Activated CD8-positive, alpha-beta T cell treated with anti-CD3 and anti-CD28 coated beads for 36 hours (primary cell): ENCODE results near the gene ADISSP. TPM values are rescaled to one million over a fixed set of nuclear protein-coding genes. Genes with fewer than 3 reads are reported as not detected.
A peak's percentile ranks its signal among the peaks of the same experiment; 100 is the strongest.

Source experiments
- ATAC-seq: fragments of 200-7000 bp; cut with Tn5 transposase; one replicate; pipeline ENCODE4 v1.10.0; 2021; ENCODE audit warnings: mild to moderate bottlenecking, moderate library complexity
- CTCF ChIA-PET: fragments of 350-600 bp; sonication (Branson Sonifier 250); formaldehyde crosslinking; loops from one replicate; lab custom pipeline; 2021; ENCODE audit warnings: antibody characterized with exemption; lab: Charles Lee
- POLR2A ChIA-PET: fragments of 350-600 bp; sonication (Branson Sonifier 250); formaldehyde crosslinking; loops from one replicate; lab custom pipeline; 2021; ENCODE audit warnings: antibody characterized with exemption; lab: Charles Lee
- DNase-seq: peaks from one replicate; pipeline ENCODE4 v3.0.0-alpha.2; 2020
- H3K27ac Mint-ChIP-seq: one replicate; pipeline ENCODE4 v1.8.0; 2021; ENCODE audit warnings: mild to moderate bottlenecking, mixed read lengths
- H3K27me3 Mint-ChIP-seq: one replicate; pipeline ENCODE4 v1.8.0; 2021; ENCODE audit warnings: mixed read lengths
- H3K36me3 Mint-ChIP-seq: one replicate; pipeline ENCODE4 v1.8.0; 2021; ENCODE audit warnings: low read depth, mixed read lengths
- H3K4me1 Mint-ChIP-seq: one replicate; pipeline ENCODE4 v1.8.0; 2021; ENCODE audit warnings: low read depth, mixed read lengths
- H3K4me3 Mint-ChIP-seq: one replicate; pipeline ENCODE4 v1.8.0; 2021; ENCODE audit warnings: mild to moderate bottlenecking, moderate library complexity, mixed read lengths
- H3K9me3 Mint-ChIP-seq: one replicate; pipeline ENCODE4 v1.8.0; 2021; ENCODE audit warnings: mixed read lengths
- CTCF ChIP-seq: fragments of 200-600 bp; IDR thresholded peaks from one replicate; pipeline ENCODE4 v1.8.0; 2022; ENCODE audit warnings: antibody characterized with exemption, mild to moderate bottlenecking
- intact Hi-C: fragments of 100-400 bp; cut with micrococcal nuclease; formaldehyde crosslinking; loops from one replicate; pipeline ENCODE4 v1.10.0; 2022
- total RNA-seq, 2 experiments: library from RNA; stranded (reverse); gene quantifications; one replicate each; pipeline ENCODE4 v1.2.3, GENCODE V29; 2021

The ADISSP gene
- total RNA-seq, 2 experiments from 2014 or later: 62.5 to 66.6 TPM

DNA sequence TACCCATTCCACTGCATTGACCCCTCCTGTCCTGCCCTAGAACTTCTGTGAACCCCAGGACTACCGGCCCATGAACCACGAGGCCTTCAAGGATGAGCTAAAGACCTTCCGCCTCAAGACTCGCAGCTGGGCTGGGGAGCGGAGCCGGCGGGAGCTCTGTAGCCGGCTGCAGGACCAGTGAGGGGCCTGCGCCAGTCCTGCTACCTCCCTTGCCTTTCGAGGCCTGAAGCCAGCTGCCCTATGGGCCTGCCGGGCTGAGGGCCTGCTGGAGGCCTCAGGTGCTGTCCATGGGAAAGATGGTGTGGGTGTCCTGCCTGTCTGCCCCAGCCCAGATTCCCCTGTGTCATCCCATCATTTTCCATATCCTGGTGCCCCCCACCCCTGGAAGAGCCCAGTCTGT lies 37.2 kb upstream of the ADISSP start:
- Mint-ChIP-seq H3K4me3 (no peak overlapping the region), H3K27ac (peak overlapping the region; percentile 26), H3K27me3 (no peaks in the 10 kb centered on the region), H3K4me1 (peaks cover 49% of the 10 kb centered on the region), H3K9me3 (no peaks in the 10 kb centered on the region), H3K36me3 (peaks cover 54% of the 10 kb centered on the region)
- no peak for DNase-seq
- POLR2A ChIA-PET: interaction anchor here (0.9 kb wide), 2 partner anchors 9 to 10 kb away, joined by 3 to 4 read pairs; no protein-coding TSS in a partner anchor
- TF ChIP-seq CTCF: no peak
- intact Hi-C loops: no loop called here
- no peak for ATAC-seq
- CTCF ChIA-PET: no interaction called here

- Mint-ChIP-seq H3K9me3 (no peaks in the 10 kb centered on the region), H3K4me3 (no peak overlapping the region), H3K36me3 (peaks cover 57% of the 10 kb centered on the region), H3K4me1 (peaks cover 54% of the 10 kb centered on the region), H3K27ac (peak overlapping the region; percentile 65), H3K27me3 (no peaks in the 10 kb centered on the region)
- ChIA-PET CTCF (no interaction called here), POLR2A (interaction anchor here (0.9 to 1.1 kb wide), 3 partner anchors 8 to 11 kb away, joined by 3 to 4 read pairs (median 4); no protein-coding TSS in a partner anchor)
- ATAC-seq (no peak), DNase-seq (no peak)
- no peak for TF ChIP-seq CTCF
- intact Hi-C loops: no loop called here
These were observed 36.8 kb upstream of the ADISSP start for GRCh38 chr20:3804254-3804751.

DNA sequence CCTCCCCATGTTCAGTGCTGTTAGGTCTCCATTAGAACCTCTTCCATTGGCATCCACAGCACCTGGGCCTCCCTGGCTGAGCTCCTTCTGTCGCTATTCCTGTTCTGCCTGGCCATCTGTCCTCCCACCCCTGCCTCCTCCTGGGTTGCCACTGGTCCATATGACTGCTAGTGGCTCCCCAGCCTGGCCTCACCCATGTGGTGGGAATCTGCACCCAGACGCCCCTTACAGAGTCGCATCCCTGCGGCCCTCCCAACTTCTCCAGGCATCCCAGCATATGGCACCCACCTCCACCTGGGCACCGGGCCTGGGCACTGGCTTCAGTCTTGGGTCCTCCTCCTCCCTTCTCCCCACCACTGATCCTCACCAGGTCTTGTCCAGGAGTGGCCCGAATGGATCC lies 36.3 kb upstream of the ADISSP start:
- Mint-ChIP-seq H3K4me1 (peaks cover 58% of the 10 kb centered on the region), H3K27ac (peak overlapping the region; percentile 65), H3K36me3 (peaks cover 61% of the 10 kb centered on the region), H3K27me3 (no peaks in the 10 kb centered on the region), H3K9me3 (no peaks in the 10 kb centered on the region), H3K4me3 (no peak overlapping the region)
- no peak for ATAC-seq
- intact Hi-C loops: no loop called here
- POLR2A ChIA-PET: interaction anchor here (0.6 to 1.1 kb wide), 2 partner anchors 8 to 933 kb away, joined by 3 to 4 read pairs; no protein-coding TSS in a partner anchor
- no peak for TF ChIP-seq CTCF
- CTCF ChIA-PET: no interaction called here
- no peak for DNase-seq

DNA sequence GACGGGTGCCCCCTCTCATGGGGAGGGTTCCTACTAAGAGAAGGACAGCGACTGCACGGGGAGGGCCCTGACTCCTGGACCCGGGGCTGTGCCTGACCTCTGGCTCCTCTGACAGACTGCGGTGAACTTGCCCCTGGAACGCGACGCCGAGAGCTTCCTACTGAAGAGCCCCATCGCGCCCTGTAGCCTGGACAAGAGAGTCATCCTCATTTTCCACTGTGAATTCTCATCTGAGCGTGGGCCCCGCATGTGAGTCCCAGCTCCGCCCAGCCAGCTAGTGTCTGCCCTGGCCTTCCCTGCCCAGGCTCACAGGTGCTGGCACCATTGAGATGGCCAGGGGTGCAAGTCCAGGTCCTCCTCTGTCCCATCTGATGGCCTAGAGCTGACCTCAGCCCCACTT lies 35.7 kb upstream of the ADISSP start:
- ATAC-seq (no peak), DNase-seq (no peak)
- POLR2A ChIA-PET: interaction anchor here (0.6 to 1.1 kb wide), 2 partner anchors 9 to 933 kb away, joined by 3 to 4 read pairs; no protein-coding TSS in a partner anchor
- Mint-ChIP-seq H3K27me3 (no peaks in the 10 kb centered on the region), H3K4me1 (peaks cover 62% of the 10 kb centered on the region), H3K36me3 (peaks cover 67% of the 10 kb centered on the region), H3K27ac (peak overlapping the region; percentile 4), H3K4me3 (no peak overlapping the region), H3K9me3 (no peaks in the 10 kb centered on the region)
- TF ChIP-seq CTCF: no peak
- intact Hi-C loops: no loop called here
- CTCF ChIA-PET: no interaction called here

GRCh38 chr20:3802524-3803239 lies 35.1 kb upstream of the ADISSP start:
- ChIA-PET CTCF (interaction anchor here (0.6 kb wide), 1 partner anchor 14 kb away, joined by 3 read pairs; no protein-coding TSS in a partner anchor), POLR2A (no interaction called here)
- H3K27ac Mint-ChIP-seq: peak overlapping the region; percentile 39
- no peak overlapping the region for H3K4me3 Mint-ChIP-seq
- DNase-seq (no peak), ATAC-seq (no peak)
- H3K27me3 Mint-ChIP-seq: no peaks in the 10 kb centered on the region
- no peaks in the 10 kb centered on the region for H3K9me3 Mint-ChIP-seq
- intact Hi-C loops: no loop called here
- peaks cover 63% of the 10 kb centered on the region for H3K4me1 Mint-ChIP-seq
- no peak for TF ChIP-seq CTCF
- peaks cover 72% of the 10 kb centered on the region for H3K36me3 Mint-ChIP-seq
